ENCODE results near the gene PRAMEF11. TPM values are rescaled to one million over a fixed set of nuclear protein-coding genes. Genes with fewer than 3 reads are reported as not detected.
"Not testable (repeated sequence)": the region's sequence is repeated elsewhere in the genome, so short reads cannot be mapped to it uniquely, and the experiment has no call there.

The PRAMEF11 gene
- total RNA-seq, 4 donors from 2014 or later, result not detected

DNA sequence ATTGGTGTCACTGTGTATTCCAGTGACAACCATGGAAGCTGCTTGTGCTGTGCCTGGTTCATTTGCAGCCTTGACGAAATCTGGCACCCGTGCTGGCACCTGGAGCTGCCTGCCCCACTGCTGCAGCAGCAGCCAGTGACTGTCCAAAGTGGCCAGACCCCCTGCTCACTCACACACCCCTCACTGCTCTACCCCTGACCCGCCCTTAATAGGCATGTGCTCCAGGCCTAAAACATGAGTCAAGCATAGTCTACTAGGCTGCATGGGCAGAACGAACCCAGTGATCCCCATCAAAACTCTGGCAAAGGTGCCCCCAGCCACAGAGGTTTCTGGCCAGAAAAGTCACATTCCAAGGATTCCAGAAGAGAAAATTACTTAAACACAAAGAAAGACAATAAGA, 32.3 kb downstream of the PRAMEF11 start:
- intact Hi-C loops (cut with DNase I; ENCODE audit: low total_unique reads), result no loop called here
- Histone ChIP-seq H3K4me3 (no peak overlapping the region), H3K4me1 (no peaks in the 10 kb centered on the region), H3K27me3 (no peaks in the 10 kb centered on the region), H3K9me3 (no peaks in the 10 kb centered on the region), H3K36me3 (no peaks in the 10 kb centered on the region), H3K27ac (no peak overlapping the region)
- DNase-seq, result no peak
- 71% methylated on average over 4 of the region's 4 CpGs; no CpG with 5 or more reads in 1 of the 2 donors for WGBS, 2 donors (ENCODE audit: low coverage in 1 of 2)
- in situ Hi-C loops (cut with MboI; ENCODE audit: low pct_ligation_motif_present in 1 of 4, low pct_unique_long_range_greater_than_20kb in 1 of 4, low sequenced_read_pairs in 3 of 4), result no loop called here
- TF ChIP-seq EP300 (IDR thresholded peaks at IDR 0.05; ENCODE audit: low read depth) (no peak), POLR2AphosphoS5 (IDR thresholded peaks at IDR 0.05) (no peak), CTCF (IDR thresholded peaks at IDR 0.05) (no peak), POLR2A (IDR thresholded peaks at IDR 0.05) (no peak)

DNA sequence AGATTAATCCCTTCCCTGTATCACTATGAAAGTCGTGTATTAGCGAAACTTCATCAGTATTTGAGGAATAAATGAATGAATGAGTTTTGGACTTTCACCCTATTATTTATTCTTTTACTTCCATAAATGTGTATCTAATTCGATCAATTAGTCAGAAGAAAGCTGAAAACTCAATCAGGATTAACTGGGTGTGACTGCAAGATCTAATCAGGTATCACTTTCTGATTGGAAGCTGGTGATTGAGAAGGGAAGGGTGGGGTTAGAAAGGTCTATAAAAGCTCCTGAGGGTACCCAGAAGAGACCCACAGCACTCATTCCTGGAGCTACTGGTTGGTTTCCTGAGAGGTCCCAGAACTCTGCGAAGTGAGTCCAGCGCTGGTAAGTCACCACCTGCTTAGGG, 40.1 kb downstream of the PRAMEF11 start, which contains the start of gene PRAMEF1:
Gene PRAMEF1 (plus strand): TSS at position 301 of the 400 bp plus-strand sequence. CDS start 1,831 bp downstream, outside the sequence.
- in situ Hi-C loops (cut with MboI; ENCODE audit: low pct_ligation_motif_present in 1 of 4, low pct_unique_long_range_greater_than_20kb in 1 of 4, low sequenced_read_pairs in 3 of 4); intact Hi-C loops (cut with DNase I; ENCODE audit: low total_unique reads); H3K9me3 ChIP-seq: not testable (repeated sequence)

GRCh38 chr1:12784729-12785128, 46.5 kb downstream of the PRAMEF11 start:
- 85 to 91% methylated on average over 7 to 8 of the region's 8 CpGs for WGBS, 2 donors (ENCODE audit: low coverage in 1 of 2)
- H3K27ac ChIP-seq; H3K4me3 ChIP-seq; DNase-seq; in situ Hi-C loops (cut with MboI; ENCODE audit: low pct_ligation_motif_present in 1 of 4, low pct_unique_long_range_greater_than_20kb in 1 of 4, low sequenced_read_pairs in 3 of 4); H3K27me3 ChIP-seq; H3K4me1 ChIP-seq; H3K36me3 ChIP-seq; intact Hi-C loops (cut with DNase I; ENCODE audit: low total_unique reads): not testable (repeated sequence)
- peaks cover 3 to 13% of the 10 kb centered on the region in 2 donors for H3K9me3 ChIP-seq

More for the DNA sequence above, 40.1 kb downstream of the PRAMEF11 start, which contains the start of gene PRAMEF1:
- H3K4me3 ChIP-seq, H3K36me3 ChIP-seq, H3K27ac ChIP-seq, H3K4me1 ChIP-seq, H3K27me3 ChIP-seq, DNase-seq: not testable (repeated sequence)
- WGBS, 2 donors (ENCODE audit: low coverage in 1 of 2), result 76% methylated on average over 3 of the region's 5 CpGs; no CpG with 5 or more reads in 1 of the 2 donors

- H3K27ac ChIP-seq; in situ Hi-C loops (cut with MboI; ENCODE audit: low pct_ligation_motif_present in 1 of 4, low pct_unique_long_range_greater_than_20kb in 1 of 4, low sequenced_read_pairs in 3 of 4); H3K36me3 ChIP-seq; intact Hi-C loops (cut with DNase I; ENCODE audit: low total_unique reads); DNase-seq; H3K4me3 ChIP-seq; H3K27me3 ChIP-seq; H3K4me1 ChIP-seq: not testable (repeated sequence)
- H3K9me3 ChIP-seq, result peaks cover 3 to 13% of the 10 kb centered on the region in 2 donors
- 52% methylated on average over 6 of the region's 7 CpGs; no CpG with 5 or more reads in 1 of the 2 donors for WGBS, 2 donors (ENCODE audit: low coverage in 1 of 2)
Observed at GRCh38 chr1:12783783-12784182, 47.4 kb downstream of the PRAMEF11 start.

GRCh38 chr1:12781488-12781887, 49.7 kb downstream of the PRAMEF11 start:
- H3K4me1 ChIP-seq; H3K36me3 ChIP-seq; in situ Hi-C loops (cut with MboI; ENCODE audit: low pct_ligation_motif_present in 1 of 4, low pct_unique_long_range_greater_than_20kb in 1 of 4, low sequenced_read_pairs in 3 of 4); H3K4me3 ChIP-seq; DNase-seq; H3K27me3 ChIP-seq; H3K27ac ChIP-seq; intact Hi-C loops (cut with DNase I; ENCODE audit: low total_unique reads): not testable (repeated sequence)
- WGBS, 2 donors (ENCODE audit: low coverage in 1 of 2), result 51% methylated on average over 5 of the region's 5 CpGs; no CpG with 5 or more reads in 1 of the 2 donors
- peaks cover 3 to 13% of the 10 kb centered on the region in 2 donors for H3K9me3 ChIP-seq

- WGBS, 2 donors (ENCODE audit: low coverage in 1 of 2), result 76 to 100% methylated on average over 1 to 6 of the region's 6 CpGs
- Histone ChIP-seq H3K4me3 (no peak overlapping the region), H3K9me3 (peaks cover 1 to 3% of the 10 kb centered on the region in 2 donors), H3K4me1 (no peaks in the 10 kb centered on the region), H3K27ac (no peak overlapping the region), H3K36me3 (no peaks in the 10 kb centered on the region), H3K27me3 (no peaks in the 10 kb centered on the region)
- intact Hi-C loops (cut with DNase I; ENCODE audit: low total_unique reads) (no loop called here), in situ Hi-C loops (cut with MboI; ENCODE audit: low pct_ligation_motif_present in 1 of 4, low pct_unique_long_range_greater_than_20kb in 1 of 4, low sequenced_read_pairs in 3 of 4) (no loop called here)
- TF ChIP-seq POLR2A (IDR thresholded peaks at IDR 0.05) (no peak), POLR2AphosphoS5 (IDR thresholded peaks at IDR 0.05) (no peak), CTCF (IDR thresholded peaks at IDR 0.05) (no peak), EP300 (IDR thresholded peaks at IDR 0.05; ENCODE audit: low read depth) (no peak)
- DNase-seq, result no peak
Observed at GRCh38 chr1:12778907-12779306, 52.3 kb downstream of the PRAMEF11 start.
